ENCODE results near the gene WHAMM. TPM values are rescaled to one million over a fixed set of nuclear protein-coding genes. Genes with fewer than 3 reads are reported as not detected.

The WHAMM gene
- total RNA-seq, 6 donors from 2014 or later, result 10.6 to 15.7 (median 11.6) TPM

GRCh38 chr15:82882273-82882928, 73.0 kb downstream of the WHAMM start:
- Histone ChIP-seq H3K27ac (no peak overlapping the region), H3K4me3 (no peak overlapping the region), H3K4me1 (no peaks in the 10 kb centered on the region), H3K27me3 (no peaks in the 10 kb centered on the region), H3K9me3 (no peaks in the 10 kb centered on the region), H3K36me3 (no peaks in the 10 kb centered on the region)
- no peak for ATAC-seq (ENCODE audit: low FRiP score in 2 of 2)
- WGBS, 2 donors, result 66 to 69% methylated on average over 5 of the region's 5 CpGs
- TF ChIP-seq POLR2AphosphoS5 (IDR thresholded peaks at IDR 0.05) (no peak), EP300 (IDR thresholded peaks at IDR 0.05) (no peak), POLR2A (IDR thresholded peaks at IDR 0.05) (no peak)
- TF ChIP-seq, protein P1, sequence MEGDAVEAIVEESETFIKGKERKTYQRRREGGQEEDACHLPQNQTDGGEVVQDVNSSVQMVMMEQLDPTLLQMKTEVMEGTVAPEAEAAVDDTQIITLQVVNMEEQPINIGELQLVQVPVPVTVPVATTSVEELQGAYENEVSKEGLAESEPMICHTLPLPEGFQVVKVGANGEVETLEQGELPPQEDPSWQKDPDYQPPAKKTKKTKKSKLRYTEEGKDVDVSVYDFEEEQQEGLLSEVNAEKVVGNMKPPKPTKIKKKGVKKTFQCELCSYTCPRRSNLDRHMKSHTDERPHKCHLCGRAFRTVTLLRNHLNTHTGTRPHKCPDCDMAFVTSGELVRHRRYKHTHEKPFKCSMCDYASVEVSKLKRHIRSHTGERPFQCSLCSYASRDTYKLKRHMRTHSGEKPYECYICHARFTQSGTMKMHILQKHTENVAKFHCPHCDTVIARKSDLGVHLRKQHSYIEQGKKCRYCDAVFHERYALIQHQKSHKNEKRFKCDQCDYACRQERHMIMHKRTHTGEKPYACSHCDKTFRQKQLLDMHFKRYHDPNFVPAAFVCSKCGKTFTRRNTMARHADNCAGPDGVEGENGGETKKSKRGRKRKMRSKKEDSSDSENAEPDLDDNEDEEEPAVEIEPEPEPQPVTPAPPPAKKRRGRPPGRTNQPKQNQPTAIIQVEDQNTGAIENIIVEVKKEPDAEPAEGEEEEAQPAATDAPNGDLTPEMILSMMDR (IDR thresholded peaks at IDR 0.05), result no peak
- no peak for DNase-seq

Other genes with a start within 250 kb of the WHAMM start
- gene CPEB1, start 162.3 kb upstream of the WHAMM start, total RNA-seq, result 1 to 10 TPM in 5 of 6 donors, under 1 TPM in 1; 0.76 to 3.4 (median 1.7) TPM
- 10 to 100 TPM in 1 of 6 donors, 1 to 10 TPM in 3, under 1 TPM in 2; 0.39 to 25.1 (median 3.8) TPM for gene AP3B2, start 99.8 kb upstream of the WHAMM start, total RNA-seq
- under 1 TPM in 1 of 6 donors, not detected in 5; 0.86 TPM for gene FSD2, start 3.6 kb upstream of the WHAMM start, total RNA-seq
- gene HOMER2, start 143.1 kb downstream of the WHAMM start, total RNA-seq, result 10 to 100 TPM; 11.3 to 76.5 (median 26.5) TPM
- gene RAMAC, start 176.6 kb downstream of the WHAMM start, total RNA-seq, result 10 to 100 TPM in 4 of 6 donors, 1 to 10 TPM in 1, not detected in 1; 9.1 to 24.6 (median 17.6) TPM
- gene C15orf40, start 202.0 kb downstream of the WHAMM start, total RNA-seq, result 10 to 100 TPM in 5 of 6 donors, 1 to 10 TPM in 1; 8.6 to 27.5 (median 16.8) TPM